NOMO-1 (cell line): Measurements from ENCODE around the gene TSC22D4.

Source experiments
- DNase-seq, 2 experiments: peaks; one replicate each; lab custom pipeline; 2025; ENCODE audit not compliant: unreplicated experiment in 2 of 2; lab: John Stamatoyannopoulos, UW

TSC22D4 gene

DNA sequence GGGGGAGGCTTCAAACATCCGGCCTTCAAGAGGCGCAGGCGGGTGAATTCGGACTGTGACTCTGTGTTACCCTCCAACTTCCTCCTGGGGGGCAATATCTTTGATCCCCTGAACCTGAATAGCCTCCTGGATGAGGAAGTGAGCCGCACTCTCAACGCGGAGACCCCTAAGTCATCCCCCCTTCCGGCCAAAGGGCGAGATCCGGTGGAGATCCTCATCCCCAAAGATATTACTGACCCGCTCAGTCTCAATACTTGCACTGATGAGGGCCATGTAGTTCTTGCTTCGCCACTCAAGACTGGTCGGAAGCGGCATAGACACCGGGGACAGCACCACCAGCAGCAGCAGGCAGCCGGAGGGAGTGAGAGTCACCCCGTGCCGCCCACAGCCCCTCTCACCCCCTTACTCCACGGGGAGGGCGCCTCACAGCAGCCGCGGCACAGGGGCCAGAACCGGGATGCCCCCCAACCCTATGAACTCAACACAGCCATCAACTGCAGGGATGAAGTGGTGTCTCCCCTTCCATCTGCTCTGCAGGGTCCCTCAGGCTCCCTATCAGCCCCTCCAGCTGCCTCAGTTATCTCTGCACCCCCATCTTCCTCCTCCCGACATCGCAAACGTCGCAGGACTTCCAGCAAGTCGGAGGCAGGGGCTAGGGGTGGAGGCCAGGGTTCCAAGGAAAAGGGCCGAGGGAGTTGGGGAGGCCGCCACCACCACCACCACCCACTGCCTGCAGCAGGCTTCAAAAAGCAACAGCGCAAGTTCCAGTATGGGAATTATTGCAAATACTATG lies 48.3 kb downstream of the TSC22D4 start:
- peak in 1 of 2 experiments; percentile 57 for DNase-seq

DNA sequence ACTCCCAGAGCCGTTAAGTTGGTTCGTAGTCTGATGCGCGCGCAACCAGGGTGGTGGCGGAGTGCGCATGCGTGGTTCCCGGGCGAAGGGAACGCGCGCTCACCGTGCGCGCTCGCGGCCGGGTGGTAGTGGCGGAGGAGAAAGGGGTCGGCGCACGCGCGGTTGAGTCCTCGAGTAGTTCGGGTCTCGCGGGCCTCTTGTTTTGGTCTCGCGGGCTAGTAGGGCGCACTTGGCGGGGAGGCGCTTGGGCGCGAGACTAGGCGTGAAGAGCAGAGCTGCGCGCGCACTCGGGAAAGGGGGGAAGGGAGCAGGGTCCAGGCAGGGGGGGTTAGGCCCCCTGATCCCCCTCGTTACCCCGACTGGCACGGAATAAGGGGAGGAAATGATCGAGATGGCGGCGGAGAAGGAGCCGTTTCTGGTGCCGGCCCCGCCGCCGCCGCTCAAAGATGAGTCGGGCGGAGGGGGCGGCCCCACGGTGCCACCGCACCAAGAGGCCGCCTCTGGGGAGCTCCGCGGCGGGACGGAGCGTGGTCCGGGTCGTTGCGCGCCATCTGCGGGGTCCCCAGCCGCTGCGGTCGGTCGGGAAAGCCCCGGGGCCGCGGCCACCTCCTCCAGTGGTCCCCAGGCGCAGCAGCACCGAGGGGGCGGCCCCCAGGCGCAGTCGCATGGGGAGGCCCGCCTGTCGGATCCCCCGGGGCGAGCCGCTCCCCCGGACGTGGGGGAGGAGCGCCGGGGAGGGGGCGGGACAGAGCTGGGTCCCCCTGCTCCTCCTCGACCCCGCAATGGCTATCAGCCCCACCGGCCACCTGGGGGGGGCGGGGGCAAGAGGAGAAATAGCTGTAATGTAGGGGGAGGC lies 49.1 kb downstream of the TSC22D4 start, which contains the start of gene MEPCE:
Gene MEPCE (plus strand): TSS at position 195 of the 856 bp plus-strand sequence. CDS start 188 bp downstream, at position 383.
- DNase-seq = peak; percentile 82 to 94

DNA sequence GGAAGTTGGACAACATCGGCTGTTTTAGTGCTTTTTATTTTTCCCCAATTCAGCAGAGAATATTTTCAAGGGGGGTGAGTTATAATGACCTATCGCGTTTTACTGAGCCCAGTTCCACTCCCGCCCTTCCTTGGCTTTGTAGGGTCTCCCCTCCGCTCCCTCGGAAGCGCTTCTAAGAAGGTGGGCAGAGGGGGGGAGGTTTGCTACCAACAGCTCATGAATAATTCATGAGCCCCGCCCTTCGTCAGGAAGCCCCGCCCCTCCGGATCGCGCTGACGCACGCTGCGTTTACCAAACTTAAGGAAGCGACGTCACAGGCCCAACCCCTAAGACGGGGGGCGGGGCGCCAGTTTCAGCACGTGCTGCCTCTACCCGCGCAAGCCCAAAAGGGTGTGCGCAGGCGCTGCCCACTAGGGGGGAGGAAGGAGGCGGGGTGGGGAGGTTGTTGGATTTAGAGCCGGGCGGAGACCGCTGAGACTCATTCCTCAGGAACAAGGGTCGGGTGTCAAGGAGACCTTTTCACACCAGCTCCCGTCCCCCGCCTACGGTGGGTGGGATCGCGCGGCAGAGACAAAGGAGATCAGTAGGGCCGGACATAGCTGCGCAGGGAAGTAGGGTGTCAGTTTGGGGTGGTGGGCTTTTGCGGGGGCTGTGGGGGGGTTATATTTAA lies 49.9 kb downstream of the TSC22D4 start:
- peak; percentile 100 for DNase-seq

DNA sequence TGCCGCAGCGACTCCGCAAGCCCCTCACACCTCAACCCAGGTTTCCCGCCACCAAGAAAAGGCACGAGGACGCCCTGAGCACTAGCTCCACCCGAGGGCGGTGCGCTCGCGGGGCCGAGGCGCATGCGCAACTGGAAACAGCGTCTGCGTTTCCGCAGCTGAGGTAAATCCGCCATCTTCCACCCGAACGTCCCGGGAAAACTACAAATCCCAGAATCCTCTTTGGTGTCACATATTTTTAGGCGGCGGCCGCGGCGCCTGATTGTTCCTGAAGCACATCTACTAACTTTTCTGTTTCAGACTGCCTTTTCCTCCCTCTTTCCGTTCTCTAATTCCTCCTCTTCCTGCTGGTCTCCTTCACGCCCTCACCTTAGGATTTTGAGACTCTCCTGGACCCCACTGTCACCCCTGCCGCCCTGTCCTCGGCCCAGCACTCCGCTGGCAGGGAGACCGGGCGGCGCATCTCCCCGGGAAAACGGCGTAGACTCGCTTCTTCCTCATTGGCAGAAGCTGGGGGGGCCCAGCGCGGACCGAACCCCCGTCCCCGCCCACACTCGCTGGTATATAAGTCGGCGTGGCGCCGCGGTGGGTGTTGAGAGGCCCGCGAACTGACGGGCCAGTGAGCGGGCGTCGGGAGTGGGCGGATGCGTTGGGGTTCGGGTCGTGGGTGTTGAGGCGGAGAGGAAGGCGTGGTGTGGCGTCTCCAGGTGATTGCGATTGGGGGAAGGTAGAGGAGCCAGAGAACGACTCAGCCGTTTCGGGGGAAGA lies 50.6 kb downstream of the TSC22D4 start, which contains the start of gene ZCWPW1:
Gene ZCWPW1 (minus strand): TSS at position 505 of the 768 bp plus-strand sequence. CDS start 8,054 bp downstream, outside the sequence.
- DNase-seq = peak; percentile 99

DNA sequence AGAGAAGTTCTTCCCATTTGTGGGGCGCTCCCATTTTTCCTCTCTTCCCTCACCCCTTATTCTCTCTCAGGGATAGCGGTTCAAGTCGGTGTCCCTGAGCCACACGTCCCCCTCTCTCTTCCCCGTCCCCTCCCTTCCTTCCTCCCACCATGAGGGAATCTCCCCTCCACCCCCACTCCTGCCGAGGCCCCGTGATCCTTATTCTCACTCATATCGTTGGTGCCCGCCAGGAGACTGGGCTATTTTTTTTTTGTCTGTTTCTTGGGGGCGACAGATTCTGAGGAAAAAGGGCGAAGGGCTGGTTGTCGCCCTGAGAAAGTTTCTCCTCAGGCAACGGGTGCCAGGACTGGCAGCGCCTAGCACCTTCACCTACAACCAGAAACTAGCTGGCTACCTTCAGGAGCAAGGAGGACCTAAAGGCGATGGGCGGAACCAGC lies 51.2 kb downstream of the TSC22D4 start:
- DNase-seq = no peak

DNA sequence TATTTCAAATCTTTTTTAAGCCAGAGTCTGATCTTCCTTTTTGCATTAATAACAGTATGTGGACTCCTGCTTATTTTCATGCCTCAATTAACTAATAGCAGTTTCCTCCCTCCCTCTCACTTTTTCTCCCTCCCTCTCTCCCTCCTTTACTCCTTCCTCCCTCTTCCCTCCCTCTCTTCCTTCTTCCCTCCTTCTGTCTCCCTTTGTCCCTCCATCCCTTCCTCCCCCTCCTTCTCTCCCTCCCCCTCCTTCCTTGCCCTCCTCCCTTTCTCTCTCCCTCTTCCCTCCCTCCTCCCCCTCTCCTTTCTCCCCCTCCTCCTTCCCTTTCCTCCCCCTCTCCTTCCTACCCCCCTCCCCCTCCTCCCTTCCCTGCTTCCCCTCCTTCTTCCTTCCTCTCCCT lies 52.5 kb downstream of the TSC22D4 start:
- DNase-seq = no peak

DNA sequence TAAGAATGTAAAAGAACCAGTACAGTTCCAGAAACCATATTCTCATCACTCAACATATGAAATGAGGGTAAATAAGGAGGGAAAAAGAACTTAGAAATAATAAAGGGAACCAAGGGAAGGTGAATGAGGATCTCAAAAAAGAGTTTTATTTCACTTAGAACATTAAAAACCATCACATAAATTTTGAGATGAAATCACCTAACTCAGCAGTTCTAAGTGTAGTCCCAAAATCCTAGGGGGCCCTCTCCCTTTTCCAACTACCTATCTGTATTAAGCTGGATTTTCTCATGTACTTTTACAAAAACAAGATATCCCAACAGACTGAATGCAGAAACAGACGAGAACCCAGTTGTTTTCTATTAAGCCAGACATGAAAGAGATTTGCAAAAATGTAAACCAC lies 53.7 kb downstream of the TSC22D4 start:
- DNase-seq = no peak

DNA sequence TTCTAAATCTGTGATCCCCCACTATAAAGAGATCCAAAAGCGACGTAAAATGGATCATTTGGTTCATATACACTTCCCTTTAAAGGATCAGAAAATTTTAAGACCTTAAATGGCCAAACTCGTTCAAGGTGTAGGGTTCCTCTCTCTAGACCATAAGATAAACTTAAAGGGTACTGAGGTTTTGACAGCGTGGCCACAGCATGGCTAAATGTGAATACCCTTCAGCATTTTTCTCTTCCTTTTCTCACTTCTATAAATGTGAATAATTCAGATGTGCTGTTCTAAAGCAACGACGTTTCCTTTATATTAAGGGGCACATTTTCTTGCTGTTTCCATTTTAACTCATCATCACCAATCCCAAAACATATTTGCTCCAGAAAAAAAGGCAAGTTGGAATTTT lies 55.7 kb downstream of the TSC22D4 start:
- no peak for DNase-seq

DNA sequence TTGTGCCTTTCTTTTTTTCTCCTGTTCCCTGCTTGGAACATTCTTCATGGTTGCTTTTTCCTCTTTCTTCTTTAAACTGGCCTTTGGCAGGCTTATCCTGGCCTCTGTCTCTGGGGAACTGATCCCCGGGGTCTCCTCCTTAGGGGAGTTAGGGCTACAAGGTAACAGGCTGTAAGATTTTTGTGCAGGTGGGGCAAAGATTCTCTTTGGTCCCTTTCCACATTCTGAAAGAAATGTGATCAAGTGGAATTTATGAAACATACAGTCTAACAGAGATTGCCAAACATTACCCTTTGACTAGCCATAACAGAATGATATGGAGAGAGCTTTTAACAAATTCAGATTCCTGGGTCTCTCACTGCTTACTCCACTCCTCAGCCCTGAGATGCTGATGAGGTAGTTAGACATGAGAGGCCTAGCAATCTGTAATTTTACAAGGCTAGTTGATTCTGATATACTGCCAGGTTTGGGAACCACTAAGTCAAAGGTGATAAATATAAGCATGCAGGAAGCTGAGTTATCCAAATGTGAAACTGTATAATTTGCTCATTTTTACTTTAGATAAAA lies 59.3 kb downstream of the TSC22D4 start:
- no peak for DNase-seq

DNA sequence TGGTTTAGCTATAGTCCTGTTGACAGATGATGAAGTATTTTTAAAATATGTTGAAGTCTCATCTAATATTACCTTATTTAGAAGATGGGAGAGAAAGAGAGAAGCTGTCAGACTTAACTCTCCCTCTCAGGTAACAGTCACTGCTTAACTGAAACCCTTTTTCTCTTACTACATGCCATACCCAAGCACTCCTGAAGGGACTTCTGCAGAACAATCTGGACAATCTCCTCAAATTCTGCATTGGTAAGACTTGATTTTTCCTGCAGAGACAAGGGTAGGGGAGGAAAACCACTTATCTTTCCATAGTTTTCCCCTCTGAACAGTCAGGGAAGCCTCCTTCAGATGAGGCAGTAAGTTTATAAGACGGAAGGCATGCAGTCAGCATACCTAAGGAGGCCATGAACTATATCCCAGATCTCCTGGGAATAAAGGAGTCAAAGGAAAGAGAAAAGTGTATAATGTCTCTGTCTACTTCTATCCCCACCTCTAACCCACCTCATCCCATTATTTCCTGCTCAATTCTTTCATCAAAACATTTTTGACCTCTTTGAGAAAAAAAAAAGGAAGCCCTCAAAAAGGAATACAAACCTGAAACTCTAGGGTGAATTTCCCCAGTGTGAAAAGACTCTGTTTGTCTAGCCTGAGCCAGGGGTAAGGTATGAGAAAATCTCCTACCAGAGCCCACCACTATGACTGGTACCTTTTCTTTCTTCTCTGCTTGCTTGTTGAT lies 59.9 kb downstream of the TSC22D4 start:
- DNase-seq = no peak
